Fibroblast of skin of left quadriceps (primary cell): Measurements from ENCODE around the gene ZFYVE21.

Experiments used
- DNase-seq, 2 experiments: peaks; one replicate each; pipeline ENCODE4 v3.0.0-alpha.2; 2013; ENCODE audit warnings: low read depth in 2 of 2

The ZFYVE21 gene

GRCh38 chr14:103737432-103738045, 21.9 kb downstream of the ZFYVE21 start:
- DNase-seq, result no peak

DNA sequence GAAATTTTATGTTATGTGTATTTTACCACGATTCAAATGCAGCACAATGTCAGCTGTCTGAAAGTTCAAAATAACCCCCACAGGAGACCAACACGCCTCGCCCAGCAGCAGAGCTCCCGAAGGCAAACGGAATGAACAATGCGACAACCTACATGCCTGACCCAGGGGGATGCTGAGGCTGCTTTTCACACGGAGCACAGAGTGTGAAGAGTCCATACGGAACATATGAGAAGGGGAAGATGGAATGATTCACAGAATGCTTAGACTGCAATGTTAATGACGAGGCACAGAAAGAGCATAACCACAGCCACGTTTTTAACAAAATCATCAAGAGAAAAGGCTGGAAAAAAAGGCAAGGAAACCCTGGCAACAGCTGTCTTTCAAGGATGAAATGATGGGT, 22.6 kb downstream of the ZFYVE21 start:
- peak in 1 of 2 experiments; percentile 31 for DNase-seq

- DNase-seq, result no peak
Measured at GRCh38 chr14:103738701-103739451, 23.3 kb downstream of the ZFYVE21 start.

GRCh38 chr14:103739466-103739792, 23.8 kb downstream of the ZFYVE21 start:
- DNase-seq, result no peak

DNA sequence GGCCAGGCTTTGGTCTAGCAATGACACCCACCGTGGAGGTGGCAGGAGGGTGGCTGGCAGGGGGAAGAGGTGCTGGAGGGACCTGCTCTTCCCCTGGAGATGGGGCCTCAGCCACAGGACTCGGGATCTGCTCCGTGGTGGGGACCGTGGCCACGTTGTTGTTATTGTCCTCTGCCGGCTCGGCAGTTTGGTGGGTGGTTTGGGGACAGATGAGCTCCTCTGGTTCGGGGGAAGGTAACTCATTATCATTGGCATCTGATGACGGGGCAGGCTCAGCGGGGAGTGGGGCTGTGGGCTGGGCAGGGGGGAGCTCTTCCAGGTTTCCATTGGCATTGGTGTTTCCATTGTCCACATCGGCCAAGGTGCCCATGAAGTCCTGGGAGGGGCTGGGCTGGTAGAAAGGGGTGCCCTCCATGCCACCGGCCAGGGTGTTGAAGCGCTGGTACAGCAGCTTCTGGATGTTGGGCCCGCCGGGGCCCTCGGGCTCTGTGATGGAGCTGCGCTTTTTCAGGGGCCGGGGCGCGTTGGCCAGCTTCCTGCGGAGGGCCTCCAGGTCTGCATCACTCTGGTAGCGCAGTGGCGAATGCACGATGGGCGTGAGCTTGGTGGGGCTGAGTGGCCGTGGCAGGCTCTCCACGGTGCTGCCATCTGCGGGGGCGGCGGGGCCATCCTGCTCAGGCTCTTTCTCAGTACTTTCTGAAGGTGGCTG, 24.3 kb downstream of the ZFYVE21 start:
- no peak for DNase-seq

GRCh38 chr14:103740991-103741689, 25.5 kb downstream of the ZFYVE21 start:
- DNase-seq, result no peak

DNA sequence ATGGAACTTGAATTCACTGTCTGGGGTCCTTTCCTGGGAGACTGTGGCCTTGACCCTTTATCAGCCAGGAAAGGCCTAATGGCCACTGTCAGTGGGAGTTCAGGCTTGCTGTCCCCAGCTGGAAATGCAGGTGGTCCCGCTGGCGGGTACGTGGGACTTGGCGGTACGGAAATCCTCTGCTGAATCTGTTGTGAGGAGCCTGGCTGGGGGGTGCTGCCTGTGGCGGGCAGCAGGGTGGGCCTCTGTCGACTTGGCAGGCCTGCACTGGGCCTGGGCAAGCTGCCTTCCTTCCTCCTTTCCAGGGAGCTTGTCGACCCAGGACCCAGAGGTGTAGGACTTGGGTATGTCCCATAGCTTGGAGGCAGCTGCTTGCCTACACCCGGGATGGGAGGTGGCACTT, 26.3 kb downstream of the ZFYVE21 start:
- DNase-seq, result no peak

DNA sequence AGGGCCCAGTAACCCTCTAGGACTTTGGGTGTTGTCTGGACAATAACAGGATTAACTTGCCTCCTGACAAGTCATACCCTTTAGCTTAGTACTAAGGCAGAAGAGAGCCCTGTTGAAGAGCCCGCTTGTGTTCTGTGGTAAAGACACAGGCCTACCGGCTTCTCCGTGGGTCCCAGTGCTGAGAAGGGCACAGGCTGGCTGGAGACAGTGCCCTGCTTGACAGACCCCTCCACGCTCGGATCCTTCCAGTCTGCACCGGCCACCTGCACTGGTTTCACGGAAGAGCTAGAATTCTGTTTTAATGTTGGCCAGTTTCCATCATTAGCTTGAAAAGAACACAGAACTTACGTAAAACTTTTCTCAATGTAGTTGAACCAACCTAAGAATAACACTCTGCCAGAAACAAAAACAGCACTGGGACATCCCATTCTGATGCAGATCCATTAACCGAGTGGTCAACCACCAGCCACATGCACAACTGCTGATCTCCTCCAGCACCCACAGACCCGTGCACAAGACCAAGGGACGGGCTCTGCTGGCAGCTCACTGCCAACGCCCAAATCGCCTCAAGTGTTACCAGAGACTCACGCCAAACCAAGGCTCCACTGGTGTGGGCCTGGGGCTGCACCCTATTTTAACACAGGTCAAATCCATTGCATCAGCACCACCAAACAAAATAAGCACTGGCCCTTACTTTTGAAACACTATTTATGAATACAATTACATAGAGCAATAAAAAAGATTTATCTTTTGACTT, 27.1 kb downstream of the ZFYVE21 start:
- no peak for DNase-seq

GRCh38 chr14:103743691-103744090, 28.1 kb downstream of the ZFYVE21 start:
- DNase-seq, result no peak

DNA sequence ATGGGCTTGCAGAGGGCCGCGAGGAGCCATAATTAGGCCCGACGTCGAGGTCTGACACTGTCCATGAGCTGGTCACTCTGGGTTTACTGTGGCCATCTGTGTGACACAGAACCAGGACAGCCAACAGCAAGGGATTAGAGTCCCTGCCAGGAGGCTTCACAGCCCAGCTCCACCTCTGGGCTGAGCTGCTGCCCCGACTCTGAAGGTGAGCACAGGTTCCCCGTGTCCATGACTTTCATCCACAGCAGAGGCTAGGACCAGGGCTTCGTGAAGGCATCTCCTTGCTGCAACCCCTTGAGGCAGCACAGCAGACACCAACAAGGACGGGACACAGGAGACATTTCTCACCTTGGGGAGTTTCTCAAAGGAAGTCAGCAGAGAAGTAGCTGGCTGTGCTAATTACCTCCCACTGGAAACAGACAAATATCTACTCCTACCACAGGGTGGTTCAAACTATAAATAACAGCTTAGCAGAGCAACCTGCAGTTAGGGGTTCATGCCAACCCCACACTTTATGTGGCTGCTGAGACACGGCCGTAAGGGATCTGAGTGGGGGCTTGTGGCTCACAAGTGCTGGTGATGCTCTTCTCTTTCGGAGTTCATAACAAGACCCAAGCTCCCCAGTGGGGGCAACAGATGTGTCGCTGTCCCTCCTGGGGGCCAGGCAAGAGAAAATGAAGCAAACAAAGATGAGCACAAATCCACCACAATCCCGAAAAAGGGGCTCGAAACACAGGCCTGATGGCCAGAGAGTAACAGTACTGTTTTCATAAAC, 29.2 kb downstream of the ZFYVE21 start:
- no peak for DNase-seq

- no peak for DNase-seq
Measured at GRCh38 chr14:103745424-103745823, 29.8 kb downstream of the ZFYVE21 start.

DNA sequence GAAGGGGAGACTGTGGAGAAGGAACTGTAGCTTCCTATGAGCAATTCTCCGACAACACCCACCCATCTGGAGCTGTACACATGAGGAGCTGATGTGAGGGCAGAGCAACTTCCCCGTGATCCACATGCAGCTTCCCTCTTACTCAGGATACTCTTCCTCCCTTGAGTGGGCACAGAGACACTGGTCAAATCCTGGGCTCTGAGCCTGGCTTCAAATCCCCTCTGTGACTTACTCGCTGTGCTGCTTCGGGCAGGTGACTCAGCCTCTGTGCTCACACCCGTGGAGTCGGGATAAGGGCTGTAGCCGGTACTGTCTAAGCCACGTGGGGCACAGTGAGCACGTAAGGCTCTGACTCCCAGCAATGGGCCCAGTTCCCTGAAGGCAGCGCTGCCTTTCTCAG, 31.1 kb downstream of the ZFYVE21 start:
- DNase-seq, result no peak

DNA sequence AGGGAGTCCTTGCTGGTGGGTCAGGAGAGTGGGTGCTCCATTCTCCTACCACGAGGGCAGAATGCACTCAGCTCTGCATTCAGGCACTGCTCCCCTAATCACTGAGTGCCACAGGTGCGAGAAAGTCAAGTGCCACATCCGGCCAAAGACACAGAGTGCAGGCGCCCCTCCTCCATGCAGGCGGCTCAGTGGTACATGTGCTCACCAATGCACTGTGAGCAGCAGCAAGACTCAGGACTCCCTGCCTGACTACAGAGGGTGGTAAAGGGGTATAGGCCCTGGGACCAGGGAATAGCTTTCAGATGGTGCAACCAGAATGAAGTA, 32.9 kb downstream of the ZFYVE21 start:
- no peak for DNase-seq

DNA sequence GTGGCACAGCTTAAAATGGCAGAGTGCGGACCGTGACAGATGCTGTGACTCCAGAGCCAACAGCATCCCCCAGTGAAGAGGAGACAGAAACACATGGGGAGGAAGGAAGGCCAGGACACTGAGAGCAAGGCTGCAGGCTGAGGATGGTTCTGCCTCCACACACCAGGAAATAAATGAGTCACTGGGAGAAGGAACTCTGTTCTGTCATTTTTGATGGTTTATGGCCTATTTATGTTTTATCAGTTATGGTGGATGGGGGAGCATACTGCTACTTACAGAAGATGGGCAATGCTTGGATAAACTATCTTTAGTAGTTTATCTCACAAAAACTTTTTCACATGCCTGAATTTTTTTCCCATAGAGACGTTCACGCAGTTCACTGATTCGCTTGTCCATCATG, 33.8 kb downstream of the ZFYVE21 start:
- no peak for DNase-seq

- no peak for DNase-seq
Measured at GRCh38 chr14:103749860-103750259, 34.2 kb downstream of the ZFYVE21 start.

DNA sequence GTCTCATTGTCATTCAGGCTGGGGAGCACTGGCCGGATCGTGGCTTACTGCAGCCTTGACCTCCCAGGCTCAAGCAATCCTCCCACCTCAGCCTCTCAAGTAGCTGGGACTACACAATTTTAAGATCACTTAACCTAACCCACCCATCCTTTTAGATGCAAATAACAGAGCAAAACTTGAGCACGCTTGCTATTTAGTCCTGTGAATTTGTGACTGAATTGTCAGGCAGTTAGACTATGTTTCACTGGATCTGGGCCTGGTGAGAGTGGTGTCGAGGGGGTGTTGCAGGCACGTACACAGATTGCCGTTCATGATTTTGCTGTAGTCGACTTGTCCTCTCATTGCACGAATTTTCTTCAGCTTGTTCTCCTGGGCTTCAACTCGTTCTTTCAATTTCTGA, 38.2 kb downstream of the ZFYVE21 start:
- DNase-seq, result no peak

- no peak for DNase-seq
Measured at GRCh38 chr14:103755060-103755459, 39.5 kb downstream of the ZFYVE21 start.

- DNase-seq, result no peak
Measured at GRCh38 chr14:103758059-103758776, 42.6 kb downstream of the ZFYVE21 start.

DNA sequence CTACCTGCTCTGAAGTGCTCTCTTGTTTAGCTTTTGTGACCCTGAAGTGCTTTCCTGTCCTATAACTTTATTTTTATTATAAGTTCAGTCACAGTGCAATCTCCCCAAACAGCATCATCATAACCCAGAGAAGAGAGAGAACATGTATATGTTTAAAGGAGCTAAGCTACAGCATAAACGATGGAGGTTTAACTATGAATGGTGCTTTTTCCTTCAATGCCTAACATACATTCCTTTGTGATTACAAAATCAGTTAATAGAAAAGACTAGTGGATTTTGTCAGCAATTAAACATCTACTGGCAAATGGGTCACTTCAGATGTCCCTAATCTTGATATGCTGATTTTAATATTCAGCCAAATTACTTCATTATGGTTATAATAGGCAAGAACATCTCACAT, 46.4 kb downstream of the ZFYVE21 start:
- no peak for DNase-seq

DNA sequence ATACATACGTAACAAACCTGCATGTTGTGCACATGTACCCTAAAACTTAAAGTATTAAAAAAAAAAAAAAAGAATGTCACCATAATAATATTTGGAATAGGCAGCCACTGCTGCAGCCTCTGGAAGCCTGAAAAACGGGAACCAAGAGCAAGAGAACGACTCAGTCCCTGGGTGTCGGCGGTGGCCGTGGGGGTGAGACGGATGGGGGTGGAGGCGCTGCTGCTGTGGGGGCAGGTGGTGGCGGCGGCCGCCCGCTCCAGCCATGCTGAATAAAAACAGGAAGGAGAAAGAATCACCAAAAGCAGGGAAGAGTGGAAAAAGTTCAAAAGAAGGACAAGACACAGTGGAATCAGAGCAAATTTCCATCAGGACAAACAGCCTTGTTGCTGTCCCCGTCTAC, 46.9 kb downstream of the ZFYVE21 start:
- no peak for DNase-seq
